Osteoblast (primary cell): ENCODE data around the gene AUTS2. TPM values are rescaled to one million over a fixed set of nuclear protein-coding genes. Genes with fewer than 3 reads are reported as not detected.

Source experiments
- DNase-seq: peaks from one replicate; pipeline ENCODE4 v3.0.0; 2011; ENCODE audit warnings: low spot score, mixed read lengths; ENCODE audit not compliant: insufficient read length; ENCODE audit errors: missing footprints
- H2AFZ ChIP-seq: 2 replicates; pipeline ENCODE4 v1.6.0; 2011; ENCODE audit warnings: mild to moderate bottlenecking, low read length
- H3K27ac ChIP-seq: 2 replicates; pipeline ENCODE4 v1.5.1; 2011; ENCODE audit warnings: mild to moderate bottlenecking, low read depth, low read length, moderate library complexity
- H3K27me3 ChIP-seq: 2 replicates; pipeline ENCODE4 v1.6.0; 2012; ENCODE audit warnings: mild to moderate bottlenecking, control low read depth, inconsistent platforms, low read length, moderate library complexity; ENCODE audit not compliant: insufficient read depth
- H3K36me3 ChIP-seq: 2 replicates; pipeline ENCODE4 v1.5.1; 2011; ENCODE audit warnings: mild to moderate bottlenecking, low read length, control low read depth, moderate library complexity; ENCODE audit not compliant: insufficient read depth
- H3K4me1 ChIP-seq: 2 replicates; pipeline ENCODE4 v1.5.1; 2011; ENCODE audit warnings: mild to moderate bottlenecking, low read length, control low read depth, moderate library complexity; ENCODE audit not compliant: insufficient read depth
- H3K4me2 ChIP-seq: 2 replicates; pipeline ENCODE4 v1.6.0; 2011; ENCODE audit warnings: mild to moderate bottlenecking, low read length; ENCODE audit not compliant: insufficient read depth
- H3K4me3 ChIP-seq: fragments of 200-600 bp; sonication (generic); 3 replicates; pipeline ENCODE4 v1.5.1; 2012; ENCODE audit warnings: mild to moderate bottlenecking, low read length, inconsistent platforms; ENCODE audit not compliant: insufficient read depth
- H3K79me2 ChIP-seq: 2 replicates; pipeline ENCODE4 v1.6.0; 2012; ENCODE audit warnings: mild to moderate bottlenecking, low read length, control low read depth, inconsistent platforms; ENCODE audit not compliant: insufficient read depth
- H3K9me3 ChIP-seq: 2 replicates; pipeline ENCODE4 v1.5.1; 2011; ENCODE audit warnings: low read depth, low read length, control low read depth
- H4K20me1 ChIP-seq: 2 replicates; pipeline ENCODE4 v1.6.0; 2012; ENCODE audit warnings: mild to moderate bottlenecking, low read length, control low read depth; ENCODE audit not compliant: insufficient read depth
- total RNA-seq: library from RNA; depleted of rRNA; stranded (reverse); fragments of >200 nt; gene quantifications from 2 replicates; pipeline ENCODE4 v1.2.3, GENCODE V29; 2012
- TF ChIP-seq, protein P1 (sequence below): IDR thresholded peaks from 2 replicates; pipeline ENCODE4 v1.5.1; 2011; ENCODE audit warnings: mild to moderate bottlenecking, low read depth, low read length, moderate library complexity; ENCODE audit errors: extremely low read depth

The AUTS2 gene
- total RNA-seq, 1 donor, result 15.2 TPM

- TF ChIP-seq, protein P1, sequence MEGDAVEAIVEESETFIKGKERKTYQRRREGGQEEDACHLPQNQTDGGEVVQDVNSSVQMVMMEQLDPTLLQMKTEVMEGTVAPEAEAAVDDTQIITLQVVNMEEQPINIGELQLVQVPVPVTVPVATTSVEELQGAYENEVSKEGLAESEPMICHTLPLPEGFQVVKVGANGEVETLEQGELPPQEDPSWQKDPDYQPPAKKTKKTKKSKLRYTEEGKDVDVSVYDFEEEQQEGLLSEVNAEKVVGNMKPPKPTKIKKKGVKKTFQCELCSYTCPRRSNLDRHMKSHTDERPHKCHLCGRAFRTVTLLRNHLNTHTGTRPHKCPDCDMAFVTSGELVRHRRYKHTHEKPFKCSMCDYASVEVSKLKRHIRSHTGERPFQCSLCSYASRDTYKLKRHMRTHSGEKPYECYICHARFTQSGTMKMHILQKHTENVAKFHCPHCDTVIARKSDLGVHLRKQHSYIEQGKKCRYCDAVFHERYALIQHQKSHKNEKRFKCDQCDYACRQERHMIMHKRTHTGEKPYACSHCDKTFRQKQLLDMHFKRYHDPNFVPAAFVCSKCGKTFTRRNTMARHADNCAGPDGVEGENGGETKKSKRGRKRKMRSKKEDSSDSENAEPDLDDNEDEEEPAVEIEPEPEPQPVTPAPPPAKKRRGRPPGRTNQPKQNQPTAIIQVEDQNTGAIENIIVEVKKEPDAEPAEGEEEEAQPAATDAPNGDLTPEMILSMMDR, result no peak
- DNase-seq, result no peak
- Histone ChIP-seq H3K4me2 (no peak overlapping the region), H3K79me2 (no peaks in the 10 kb centered on the region), H3K27me3 (no peaks in the 10 kb centered on the region), H2AFZ (no peak overlapping the region), H3K27ac (no peak overlapping the region), H4K20me1 (no peaks in the 10 kb centered on the region), H3K4me3 (no peak overlapping the region), H3K36me3 (no peaks in the 10 kb centered on the region), H3K9me3 (no peaks in the 10 kb centered on the region), H3K4me1 (no peaks in the 10 kb centered on the region)
Observed at GRCh38 chr7:69577221-69577620, 21.1 kb upstream of the AUTS2 start.

DNA sequence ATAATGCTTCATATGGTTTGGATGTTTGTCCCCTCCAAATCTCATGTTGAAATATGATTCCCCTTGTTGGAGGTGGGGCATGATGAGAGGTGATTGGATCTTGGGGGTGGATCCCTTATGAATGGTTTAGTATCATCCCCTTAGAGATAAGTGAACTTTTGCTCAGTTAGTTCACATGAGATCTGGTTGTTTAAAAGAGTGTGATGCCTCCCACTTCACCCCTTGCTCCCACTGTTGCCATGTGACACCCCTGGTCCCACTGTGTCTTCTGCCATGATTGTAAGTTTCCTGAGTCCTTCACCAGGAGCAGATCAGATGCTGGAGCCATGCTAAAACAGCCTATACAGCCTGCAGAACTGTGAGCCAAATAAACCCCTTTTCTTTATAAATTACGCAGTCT is 13.1 kb upstream of the AUTS2 start:
- Histone ChIP-seq H3K4me2 (no peak overlapping the region), H2AFZ (no peak overlapping the region), H3K27me3 (no peaks in the 10 kb centered on the region), H3K36me3 (no peaks in the 10 kb centered on the region), H3K27ac (no peak overlapping the region), H3K9me3 (no peaks in the 10 kb centered on the region), H3K4me3 (no peak overlapping the region), H4K20me1 (no peaks in the 10 kb centered on the region), H3K4me1 (no peaks in the 10 kb centered on the region), H3K79me2 (no peaks in the 10 kb centered on the region)
- no peak for DNase-seq
- TF ChIP-seq, protein P1, result no peak

DNA sequence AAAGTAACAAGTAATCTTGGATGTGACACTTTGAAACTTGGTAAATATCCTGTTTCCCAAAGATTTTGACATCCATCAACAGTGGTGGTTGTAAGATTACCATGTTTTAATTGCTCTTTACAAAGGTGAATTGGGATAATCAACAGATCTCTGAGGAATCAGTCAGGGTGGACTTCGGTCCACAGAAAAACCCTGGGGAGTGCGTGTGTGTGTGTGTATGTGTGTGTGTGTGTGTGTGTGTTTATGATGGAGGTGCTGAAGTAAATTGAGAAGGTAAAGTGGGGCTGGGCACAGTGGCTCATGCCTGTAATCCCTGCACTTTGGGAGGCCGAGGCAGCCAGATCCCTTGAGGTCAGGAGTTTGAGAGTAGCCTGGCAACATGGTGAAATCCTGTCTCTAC is 12.0 kb upstream of the AUTS2 start:
- Histone ChIP-seq H3K4me1 (no peaks in the 10 kb centered on the region), H3K9me3 (no peaks in the 10 kb centered on the region), H4K20me1 (no peaks in the 10 kb centered on the region), H3K4me2 (no peak overlapping the region), H3K4me3 (no peak overlapping the region), H3K36me3 (no peaks in the 10 kb centered on the region), H3K27me3 (no peaks in the 10 kb centered on the region), H3K79me2 (no peaks in the 10 kb centered on the region), H2AFZ (no peak overlapping the region), H3K27ac (no peak overlapping the region)
- TF ChIP-seq, protein P1, result no peak
- DNase-seq, result no peak

DNA sequence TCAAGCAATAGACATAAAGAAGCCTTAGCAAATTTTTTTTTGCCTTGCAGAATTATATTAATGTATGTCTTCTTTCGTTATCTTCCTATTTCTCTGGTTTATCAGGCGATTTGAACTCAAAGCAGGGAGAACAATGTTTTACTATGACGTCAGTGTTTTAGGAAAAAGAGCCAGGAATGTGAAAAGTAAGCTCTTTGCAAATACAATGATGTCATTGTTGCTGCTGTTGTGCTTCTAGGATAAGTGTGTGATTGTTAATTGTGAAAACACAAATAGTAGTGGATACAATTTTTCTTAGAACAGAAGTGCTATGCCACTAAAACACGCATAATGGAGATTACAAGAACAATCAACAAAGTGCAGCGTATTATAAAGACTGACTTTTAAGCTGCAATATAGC is 9.5 kb upstream of the AUTS2 start:
- Histone ChIP-seq H3K9me3 (no peaks in the 10 kb centered on the region), H3K4me2 (no peak overlapping the region), H3K36me3 (no peaks in the 10 kb centered on the region), H2AFZ (no peak overlapping the region), H3K27ac (no peak overlapping the region), H3K27me3 (no peaks in the 10 kb centered on the region), H3K4me3 (no peak overlapping the region), H3K4me1 (no peaks in the 10 kb centered on the region), H3K79me2 (no peaks in the 10 kb centered on the region), H4K20me1 (no peaks in the 10 kb centered on the region)
- TF ChIP-seq, protein P1, result no peak
- no peak for DNase-seq
